SIG-M5 (cell line): ENCODE results near the gene CDK5RAP3.
A peak's percentile ranks its signal among the peaks of the same experiment; 100 is the strongest.

ENCODE experiments used
- DNase-seq: peaks from one replicate; lab custom pipeline; 2025; lab: John Stamatoyannopoulos, UW

Gene CDK5RAP3

DNA sequence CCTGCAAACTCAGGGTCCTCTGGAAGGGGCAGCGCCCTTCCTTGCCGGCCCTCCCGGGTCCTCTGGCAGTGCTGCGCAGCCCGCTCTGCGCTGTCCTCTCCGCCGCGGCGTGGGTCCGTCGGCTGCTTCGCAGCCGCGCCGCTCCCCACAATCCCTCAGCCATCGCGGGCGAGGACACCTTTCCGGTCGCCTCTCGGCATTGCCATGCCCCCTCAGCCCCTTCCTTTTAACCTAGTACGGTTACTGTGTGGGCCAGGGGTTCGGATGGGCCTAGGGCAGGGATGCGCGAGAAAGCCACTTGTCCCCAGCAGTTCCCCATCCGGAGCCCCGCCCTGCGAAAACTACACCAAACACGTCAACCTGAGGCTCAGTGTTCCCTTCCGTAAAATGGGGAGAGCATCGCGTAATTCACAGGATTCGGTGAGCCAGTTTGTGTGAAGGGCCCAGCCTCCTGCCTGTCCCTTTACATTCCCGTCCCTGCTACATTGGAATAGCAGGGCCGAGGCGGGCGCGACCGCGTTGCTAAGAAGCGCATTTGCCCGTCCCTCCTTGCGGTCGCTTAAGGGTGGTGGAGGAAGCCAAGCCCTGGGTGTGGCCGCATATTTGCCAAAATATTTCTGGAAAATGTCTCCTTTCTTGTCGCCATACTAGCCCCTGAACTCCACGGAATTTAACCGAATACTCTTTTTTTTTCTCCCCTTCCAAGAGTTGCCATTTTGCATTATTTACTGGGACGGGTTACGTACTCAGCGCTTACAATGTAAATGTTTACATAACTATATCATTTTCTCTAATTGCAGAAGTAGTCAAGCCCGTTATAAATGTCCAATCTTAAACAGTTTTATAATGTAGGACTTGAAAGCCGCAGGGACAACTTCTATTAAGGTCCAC is 53.5 kb downstream of the CDK5RAP3 start:
- no peak for DNase-seq

DNA sequence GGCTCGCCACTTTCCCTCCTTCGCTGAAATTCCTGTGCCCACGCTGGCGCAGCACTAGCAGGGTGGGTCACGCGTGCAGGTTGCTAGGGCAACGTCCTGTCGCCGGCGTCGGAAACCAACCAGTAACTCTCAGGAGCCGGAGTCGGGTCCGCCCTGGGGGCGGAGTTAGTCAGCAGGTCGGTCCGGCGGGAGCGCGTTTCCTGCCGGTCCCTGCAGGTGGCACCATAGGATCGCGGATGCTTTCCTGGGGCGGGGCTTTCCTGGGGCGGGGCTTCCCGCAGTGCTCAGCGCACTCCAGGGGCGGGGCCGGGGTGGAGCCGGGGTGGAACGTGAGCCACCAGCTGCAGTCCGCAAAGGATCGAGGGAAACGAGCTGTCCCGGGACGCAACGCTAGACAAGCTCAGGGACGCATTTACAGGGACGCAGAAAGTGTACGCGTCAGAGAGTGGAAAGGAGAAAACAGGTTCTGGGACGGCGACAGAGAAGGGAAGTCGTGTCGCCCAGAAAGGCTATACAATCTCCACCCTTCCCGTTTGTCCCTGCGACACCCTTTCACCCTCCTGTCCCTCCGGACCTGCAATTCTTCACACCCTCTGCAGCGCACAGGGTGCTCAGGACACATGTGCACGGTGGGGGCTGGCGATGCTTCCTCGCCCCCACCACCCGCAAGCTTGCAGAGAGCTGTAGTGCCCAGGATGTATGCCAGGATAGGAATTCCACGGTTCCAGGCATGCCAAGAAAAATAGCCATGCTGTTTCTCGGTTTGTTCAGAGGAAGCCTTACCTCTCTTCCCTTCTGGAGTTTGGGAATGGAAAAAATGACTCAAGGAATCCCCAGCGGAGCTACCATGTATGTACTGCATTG is 54.4 kb downstream of the CDK5RAP3 start:
- DNase-seq: peak; percentile 90

DNA sequence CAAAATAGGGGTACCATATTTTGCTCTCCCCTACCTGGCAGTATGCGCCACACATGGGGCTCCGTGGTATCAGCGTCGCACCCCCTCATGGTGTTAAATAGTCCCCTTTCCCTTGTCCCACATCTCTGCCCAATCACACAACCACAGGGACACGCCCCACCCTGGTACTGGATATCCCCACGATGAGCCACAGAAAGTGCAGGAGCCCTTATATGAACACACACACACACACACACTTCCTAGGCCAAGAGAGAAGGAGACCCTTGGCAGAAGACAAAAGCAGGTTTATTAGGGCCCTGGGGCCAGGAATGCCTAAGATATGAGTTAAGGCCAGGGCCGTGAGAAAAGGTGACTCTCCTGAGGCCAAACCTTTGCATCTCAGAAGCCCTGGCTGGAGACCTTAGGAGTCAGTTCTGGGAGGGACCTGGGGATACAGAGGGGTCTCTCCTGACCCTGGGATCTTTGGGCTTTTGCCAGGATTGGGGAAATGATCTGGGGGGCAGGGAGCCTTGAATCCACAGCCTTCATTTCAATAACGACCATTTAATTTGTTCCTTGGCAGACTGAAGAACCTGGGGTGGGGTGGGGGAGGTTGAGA is 55.1 kb downstream of the CDK5RAP3 start:
- no peak for DNase-seq

DNA sequence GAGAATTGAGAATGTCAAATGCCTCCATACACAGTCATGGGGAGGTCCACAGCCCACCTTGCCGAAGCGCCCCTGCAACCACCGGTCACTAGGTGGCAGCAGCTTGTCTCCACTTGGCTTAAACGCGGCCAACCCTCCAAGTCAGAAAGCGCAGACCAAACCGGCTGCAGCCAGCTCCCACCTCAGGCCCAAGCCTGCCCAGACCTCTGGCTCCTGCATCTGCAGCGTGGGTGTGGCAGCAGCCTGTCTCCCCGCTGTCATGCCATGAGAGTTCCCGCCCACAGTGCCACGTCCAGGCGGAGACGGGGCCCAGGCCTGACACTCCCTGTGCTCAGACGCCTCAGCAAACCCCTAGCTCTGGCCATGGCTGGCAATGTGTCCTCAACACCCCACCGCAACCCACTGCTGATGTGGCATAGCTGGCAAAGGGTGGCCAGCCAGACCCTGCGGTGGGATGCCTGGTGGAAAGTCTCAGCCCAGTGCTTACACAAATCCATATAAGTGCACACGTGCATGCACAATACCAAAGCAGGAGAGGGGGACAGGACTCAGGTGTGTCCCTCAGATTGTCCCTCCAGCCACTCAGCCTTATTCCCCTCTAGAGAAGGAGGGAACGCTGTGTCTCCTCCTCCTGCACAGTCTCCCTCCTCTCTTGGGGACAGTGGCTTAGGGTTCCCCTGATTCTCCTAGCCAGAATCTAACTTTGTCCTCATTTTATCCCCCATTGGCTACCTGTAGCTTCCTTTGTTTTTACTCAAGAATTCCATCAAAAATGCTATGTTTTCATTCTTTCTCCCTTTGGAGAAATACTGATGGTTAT is 55.8 kb downstream of the CDK5RAP3 start:
- DNase-seq: no peak

DNA sequence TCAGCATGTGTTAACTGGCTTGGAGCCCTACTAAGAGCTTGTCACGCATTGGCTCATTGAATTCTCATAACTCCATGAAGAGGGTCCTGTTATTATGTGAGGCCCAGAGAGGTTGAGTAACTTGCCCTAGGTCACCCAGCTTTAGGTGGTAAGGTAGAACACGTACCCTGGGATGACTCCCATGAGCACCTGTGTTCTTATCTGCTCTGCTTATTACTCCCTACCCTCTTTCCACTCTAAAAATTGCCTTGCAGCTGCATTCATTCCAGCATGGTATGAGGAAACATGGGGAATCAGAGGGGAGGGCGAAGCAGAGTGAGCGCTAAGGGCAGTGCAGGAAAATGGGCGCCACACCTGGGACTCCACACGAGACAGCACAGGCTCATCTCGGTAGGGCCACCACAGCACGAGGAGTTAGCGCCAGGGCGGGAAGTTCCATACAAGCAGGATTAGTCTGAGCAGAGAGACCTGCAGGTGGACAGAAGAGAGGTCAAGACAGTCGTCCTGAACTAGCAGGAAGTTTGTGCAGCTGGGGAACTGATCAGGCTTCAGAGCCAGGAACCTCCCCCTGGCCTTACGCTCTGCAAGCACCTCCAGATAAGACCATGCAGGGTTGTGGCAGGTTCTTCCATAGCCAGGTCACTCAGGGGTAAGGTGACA is 56.5 kb downstream of the CDK5RAP3 start:
- DNase-seq: no peak

DNA sequence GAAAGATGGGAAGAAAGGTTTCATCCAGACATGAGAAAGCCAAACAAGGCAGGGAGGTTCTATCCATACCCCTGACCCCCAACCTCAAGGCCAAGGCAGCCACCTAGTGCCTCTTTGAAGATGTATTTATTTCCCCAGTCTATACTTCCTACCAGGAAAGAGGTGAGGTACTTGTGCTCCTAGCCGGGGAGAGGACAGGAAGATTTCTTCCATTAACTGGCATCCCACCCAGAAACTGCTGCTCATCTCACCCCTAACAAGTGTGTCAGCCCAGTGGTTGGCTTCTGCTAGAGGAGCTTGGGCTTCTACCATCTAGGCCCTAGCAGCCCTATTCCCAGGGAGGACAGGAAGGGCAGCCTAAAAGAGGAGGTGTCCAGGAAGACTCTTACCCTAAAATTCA is 57.8 kb downstream of the CDK5RAP3 start:
- no peak for DNase-seq

DNA sequence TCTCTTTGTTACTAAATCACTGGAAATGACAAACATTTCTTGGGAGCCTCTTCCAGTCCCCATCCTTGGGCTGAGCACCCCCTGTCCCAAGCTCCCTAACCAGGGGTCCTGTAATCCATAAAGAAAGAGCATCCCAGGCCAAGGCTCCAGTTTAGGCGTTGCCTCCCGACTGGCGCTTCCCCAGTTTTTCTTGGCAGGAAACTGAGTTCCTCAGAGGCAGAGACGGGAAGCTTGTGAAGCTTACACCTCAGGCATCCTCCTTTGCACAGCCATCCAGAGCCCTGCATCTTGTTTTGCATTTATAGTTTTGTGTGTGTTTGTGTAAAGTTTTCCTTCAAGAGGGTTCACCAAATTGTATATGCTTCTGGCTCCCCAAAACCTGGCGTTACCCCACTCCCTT is 59.6 kb downstream of the CDK5RAP3 start:
- no peak for DNase-seq
